ENCODE data around the gene ME1. TPM values are rescaled to one million over a fixed set of nuclear protein-coding genes. Genes with fewer than 3 reads are reported as not detected.

Gene ME1
- total RNA-seq, 1 experiment from 2014 or later = not detected

DNA sequence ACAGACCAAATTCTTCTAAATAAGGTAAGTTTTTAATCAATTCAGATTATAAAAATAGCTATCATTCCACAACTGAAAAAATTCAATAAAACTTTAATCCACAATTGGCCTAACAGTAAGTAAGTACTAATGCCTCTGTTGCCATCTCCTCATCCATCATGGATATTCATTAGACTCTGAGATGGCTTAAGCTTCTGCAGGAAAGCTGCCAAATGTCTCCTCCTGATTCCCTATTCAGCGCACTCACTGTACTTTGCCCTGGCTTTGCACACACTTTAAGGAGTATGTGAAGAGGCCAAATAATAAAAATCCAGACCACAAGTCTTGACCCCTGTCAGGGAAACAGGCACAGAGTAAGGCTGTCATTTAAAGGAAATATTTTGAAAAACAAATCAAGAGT lies 261.3 kb downstream of the ME1 start:
- DNase-seq (ENCODE audit: low spot score) = peak; percentile 74
- in situ Hi-C loops (cut with HindIII; ENCODE audit: low sequenced_read_pairs) = no loop called here

DNA sequence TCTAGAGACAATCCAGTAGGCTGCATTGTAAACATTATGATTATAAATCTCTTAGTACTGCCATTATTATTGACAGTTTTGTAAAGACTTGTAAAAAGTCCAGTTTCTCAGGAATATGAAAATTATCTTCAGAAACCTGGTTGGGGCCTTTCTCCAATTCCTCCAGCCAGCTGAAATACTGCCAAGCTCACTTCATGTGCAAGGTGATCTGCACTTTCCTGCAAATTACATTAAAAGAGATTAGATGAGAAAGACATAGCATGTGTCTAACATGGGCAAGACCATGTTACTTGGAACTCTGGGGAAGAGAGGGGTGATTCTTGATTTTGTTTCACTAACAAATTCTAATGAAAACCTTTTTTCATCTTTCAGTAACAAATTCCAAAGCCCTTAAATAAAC lies 261.7 kb downstream of the ME1 start:
- DNase-seq (ENCODE audit: low spot score) = peak; percentile 70
- in situ Hi-C loops (cut with HindIII; ENCODE audit: low sequenced_read_pairs) = no loop called here

DNA sequence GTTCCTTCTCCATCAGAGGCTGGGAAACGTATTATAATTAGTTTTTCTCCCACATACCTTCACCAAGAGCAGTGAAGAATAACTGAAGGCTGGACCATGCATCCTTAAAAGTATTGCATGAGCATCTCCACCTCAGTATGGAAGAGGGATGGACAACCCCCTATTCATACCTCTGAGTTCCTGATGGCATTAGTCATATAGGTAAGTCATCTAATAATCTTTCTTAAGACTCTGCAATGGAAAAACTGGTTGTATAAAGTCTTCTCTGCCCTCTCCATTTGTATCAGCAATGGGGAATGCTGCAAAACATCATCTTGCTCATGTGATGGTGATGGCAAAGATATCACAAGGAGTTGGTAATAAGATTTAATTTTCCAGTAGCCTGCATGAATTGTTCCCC lies 262.3 kb downstream of the ME1 start:
- no peak for DNase-seq (ENCODE audit: low spot score)
- in situ Hi-C loops (cut with HindIII; ENCODE audit: low sequenced_read_pairs) = no loop called here

DNA sequence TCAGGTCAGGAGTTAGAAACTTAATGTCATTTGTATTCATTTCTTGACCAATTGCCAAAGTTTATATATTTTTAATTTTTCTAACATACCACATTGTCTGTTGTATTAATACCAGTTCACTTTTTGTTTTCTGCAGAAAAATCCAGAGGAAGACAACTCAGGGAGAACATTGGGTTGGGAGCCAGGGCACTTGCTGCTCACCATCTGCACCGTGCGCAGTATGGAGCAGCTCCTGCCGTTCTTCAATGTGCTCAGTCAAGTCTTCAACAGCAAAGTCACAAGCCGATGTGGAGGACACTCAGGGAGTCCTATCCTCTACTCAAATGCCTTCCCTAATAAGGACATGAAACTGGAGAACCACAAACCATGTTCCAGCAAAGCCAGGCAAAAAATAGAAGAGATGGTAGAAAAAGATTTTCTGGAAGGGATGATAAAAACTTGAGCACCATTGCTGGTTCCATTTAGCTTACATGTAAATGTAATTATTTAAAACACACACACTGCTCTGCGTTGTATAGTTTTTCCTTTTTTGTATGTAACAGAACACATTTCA lies 263.0 kb downstream of the ME1 start:
- in situ Hi-C loops (cut with HindIII; ENCODE audit: low sequenced_read_pairs) = no loop called here
- peak; percentile 92 for DNase-seq (ENCODE audit: low spot score)

Other genes with a start within 250 kb of the ME1 start
- 23.1 and 51.9 TPM in 2 replicates for gene PGM3, start 237.8 kb downstream of the ME1 start, total RNA-seq (2014; rRNA removed; shearing (Covaris generic))
- gene RWDD2A, start 237.7 kb downstream of the ME1 start, total RNA-seq (2014; rRNA removed; shearing (Covaris generic)) = 3.9 and 5.5 TPM in 2 replicates
- 0.07 TPM in 1 of 2 replicates, not detected in the other for gene PRSS35, start 81.5 kb upstream of the ME1 start, total RNA-seq (2014; rRNA removed; shearing (Covaris generic))

Measured in G401 (cell line).